ENCODE measurements around the gene XYLT1.

- TF ChIP-seq, protein P1, sequence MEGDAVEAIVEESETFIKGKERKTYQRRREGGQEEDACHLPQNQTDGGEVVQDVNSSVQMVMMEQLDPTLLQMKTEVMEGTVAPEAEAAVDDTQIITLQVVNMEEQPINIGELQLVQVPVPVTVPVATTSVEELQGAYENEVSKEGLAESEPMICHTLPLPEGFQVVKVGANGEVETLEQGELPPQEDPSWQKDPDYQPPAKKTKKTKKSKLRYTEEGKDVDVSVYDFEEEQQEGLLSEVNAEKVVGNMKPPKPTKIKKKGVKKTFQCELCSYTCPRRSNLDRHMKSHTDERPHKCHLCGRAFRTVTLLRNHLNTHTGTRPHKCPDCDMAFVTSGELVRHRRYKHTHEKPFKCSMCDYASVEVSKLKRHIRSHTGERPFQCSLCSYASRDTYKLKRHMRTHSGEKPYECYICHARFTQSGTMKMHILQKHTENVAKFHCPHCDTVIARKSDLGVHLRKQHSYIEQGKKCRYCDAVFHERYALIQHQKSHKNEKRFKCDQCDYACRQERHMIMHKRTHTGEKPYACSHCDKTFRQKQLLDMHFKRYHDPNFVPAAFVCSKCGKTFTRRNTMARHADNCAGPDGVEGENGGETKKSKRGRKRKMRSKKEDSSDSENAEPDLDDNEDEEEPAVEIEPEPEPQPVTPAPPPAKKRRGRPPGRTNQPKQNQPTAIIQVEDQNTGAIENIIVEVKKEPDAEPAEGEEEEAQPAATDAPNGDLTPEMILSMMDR (IDR thresholded peaks at IDR 0.05) = no peak
- TF ChIP-seq POLR2A (IDR thresholded peaks at IDR 0.05) = no peak
These were observed 106.2 kb downstream of the XYLT1 start for GRCh38 chr16:17364319-17365210.

Measured in esophagus squamous epithelium (tissue), 4 donors.